K562 (cell line): ENCODE data around the gene NRP2. TPM values are rescaled to one million over a fixed set of nuclear protein-coding genes. Genes with fewer than 3 reads are reported as not detected.

Source experiments
- ATAC-seq: fragments of 200-7000 bp; cut with Tn5 transposase; 3 replicates; pipeline ENCODE4 v1.9.1; 2020; ENCODE audit warnings: moderate library complexity
- BruUV-seq: library from RNA; stranded (reverse); fragments of 400-500 nt; replicated peaks from 2 replicates; lab custom pipeline; 2021; lab: Mats Ljungman, UMichigan
- CTCF ChIA-PET: fragments of 300-600 bp; formaldehyde crosslinking; extraction: SDS; loops from one replicate; lab custom pipeline; 2021; ENCODE audit warnings: low intra/inter-chr PET ratio; lab: Yijun Ruan, JAX
- POLR2A ChIA-PET: fragments of 300-600, 350-650 bp; sonication (Branson Sonifier 250); formaldehyde crosslinking; extraction: SDS; loops from one replicate; lab custom pipeline; 2021; ENCODE audit warnings: antibody characterized with exemption, inconsistent platforms; lab: Yijun Ruan, JAX
- DNase-seq, 4 experiments: peaks; one replicate each; pipeline versions ENCODE4 v3.0.0 to v3.0.0-alpha.2; 2011 to 2018; ENCODE audit warnings: low spot score in 3 of 4, mixed read lengths in 3 of 4; ENCODE audit errors: extremely low read depth in 1 of 4
- FAIRE-seq: peaks from 2 replicates; lab custom pipeline; 2011; peaks lifted over from hg19 to GRCh38; lab: Jason Lieb, UNC
- H2AFZ ChIP-seq: 2 replicates; pipeline ENCODE4 v1.6.0; 2011; ENCODE audit warnings: low read depth, low read length, control low read depth, inconsistent platforms
- H3K27ac ChIP-seq: fragments of 200-600 bp; 3 replicates; pipeline ENCODE4 v1.8.0; 2011; ENCODE audit warnings: low read depth, mild to moderate bottlenecking, control low read depth, inconsistent platforms, low read length, moderate library complexity, mixed read lengths; ENCODE audit errors: extremely low read depth
- H3K27me3 ChIP-seq, 2 experiments: fragments of 300-600 bp in 1 of 2; 2 replicates in 1 of 2; 3 replicates in 1 of 2; pipeline versions ENCODE4 v1.6.0 to v1.8.0; 2011; ENCODE audit warnings: inconsistent platforms in 2 of 2, low read length in 2 of 2, mild to moderate bottlenecking in 1 of 2, mixed read lengths in 1 of 2, moderate library complexity in 1 of 2; ENCODE audit not compliant: control insufficient read depth in 2 of 2, insufficient read depth in 2 of 2
- H3K36me3 ChIP-seq: fragments of 300-600 bp; 3 replicates; pipeline ENCODE4 v1.8.0; 2011; ENCODE audit warnings: mild to moderate bottlenecking, low read length, inconsistent platforms; ENCODE audit not compliant: control insufficient read depth, insufficient read depth
- H3K4me1 ChIP-seq, 2 experiments: fragments of 200-600 bp in 1 of 2; replicated peaks in 1 of 2; 2 replicates in 1 of 2; 3 replicates in 1 of 2; pipeline versions ENCODE4 v1.5.1 to v1.8.0; 2011; ENCODE audit warnings: inconsistent platforms in 2 of 2, low read length in 2 of 2, mild to moderate bottlenecking in 1 of 2, mixed read lengths in 1 of 2, moderate library complexity in 1 of 2; ENCODE audit not compliant: control insufficient read depth in 2 of 2, insufficient read depth in 2 of 2
- H3K4me2 ChIP-seq: 2 replicates; pipeline ENCODE4 v1.6.1; 2011; ENCODE audit warnings: low read length, control low read depth, inconsistent platforms, mixed read lengths; ENCODE audit not compliant: insufficient read depth
- H3K4me3 ChIP-seq: fragments of 200-600 bp; sonication (generic), shearing (Covaris generic); 2 replicates; pipeline ENCODE4 v1.5.1; 2016; ENCODE audit warnings: control low read depth, inconsistent platforms
- H3K79me2 ChIP-seq: fragments of 200-600 bp; 3 replicates; pipeline ENCODE4 v1.8.0; 2011; ENCODE audit warnings: low read length, inconsistent platforms; ENCODE audit not compliant: control insufficient read depth, insufficient read depth
- H3K9ac ChIP-seq, 2 experiments: 2 replicates each; pipeline versions ENCODE4 v1.6.0 to v1.6.1; 2011; ENCODE audit warnings: low read depth in 2 of 2, low read length in 2 of 2, control low read depth in 1 of 2, inconsistent platforms in 1 of 2, mild to moderate bottlenecking in 1 of 2, mixed read lengths in 1 of 2; ENCODE audit not compliant: insufficient read depth in 1 of 2
- H3K9me1 ChIP-seq: one replicate; pipeline ENCODE4 v1.6.0; 2011; ENCODE audit warnings: inconsistent platforms, mild to moderate bottlenecking, low read length, moderate library complexity; ENCODE audit not compliant: control insufficient read depth, insufficient read depth
- H3K9me3 ChIP-seq: replicated peaks from 2 replicates; pipeline ENCODE4 v1.5.1; 2011; ENCODE audit warnings: low read depth, low read length, inconsistent platforms; ENCODE audit not compliant: control insufficient read depth, insufficient read depth
- H4K20me1 ChIP-seq: replicated peaks from 2 replicates; pipeline ENCODE4 v1.6.1; 2011; ENCODE audit warnings: low read length, inconsistent platforms, mixed read lengths; ENCODE audit not compliant: control insufficient read depth, insufficient read depth
- BRF1 ChIP-seq: IDR thresholded peaks from 3 replicates; pipeline ENCODE4 v1.6.1; 2011; ENCODE audit warnings: borderline replicate concordance, mild to moderate bottlenecking; ENCODE audit not compliant: insufficient read length; ENCODE audit errors: extremely low read depth
- FOS ChIP-seq: IDR thresholded peaks from 3 replicates; pipeline ENCODE4 v1.6.1; 2011; ENCODE audit not compliant: insufficient read length; ENCODE audit errors: extremely low read depth
- HEY1 ChIP-seq: fragments of 250-450 bp; sonication (Bioruptor Pico); IDR thresholded peaks from 2 replicates; pipeline ENCODE4 v1.5.0; 2020; ENCODE audit warnings: mild to moderate bottlenecking, moderate library complexity, borderline replicate concordance
- MTA2 ChIP-seq: fragments of 450-650 bp; IDR thresholded peaks from 2 replicates; pipeline ENCODE4 v1.6.1; 2016; ENCODE audit warnings: low read depth
- NRF1 ChIP-seq, 2 experiments: fragments of 450-650 bp; IDR thresholded peaks in 1 of 2; conservative IDR thresholded peaks in 1 of 2; 2 replicates each; pipeline ENCODE4 v1.6.1; 2014; ENCODE audit warnings: mild to moderate bottlenecking in 2 of 2
- PHB ChIP-seq: fragments of 250-450 bp; sonication (Bioruptor Pico); IDR thresholded peaks from 2 replicates; pipeline ENCODE4 v1.5.0; 2021
- SNRNP70 ChIP-seq: fragments of 200-400 bp; formaldehyde crosslinking; optimal IDR thresholded peaks from 2 replicates; pipeline ENCODE3; 2017; ENCODE audit warnings: low read depth, low read length
- TFE3 ChIP-seq: fragments of 450-650 bp; formaldehyde crosslinking; IDR thresholded peaks from 2 replicates; pipeline ENCODE4 v1.4.0; 2020; ENCODE audit warnings: mild to moderate bottlenecking, mixed read lengths
- ZNF184 ChIP-seq: sonication (generic); formaldehyde crosslinking; IDR thresholded peaks from 2 replicates; pipeline ENCODE4 v1.5.0; 2020; ENCODE audit warnings: missing genetic modification reagents
- ZNF316 ChIP-seq: fragments of 450-650 bp; IDR thresholded peaks from 2 replicates; pipeline ENCODE4 v1.6.1; 2016
- ZNF384 ChIP-seq: IDR thresholded peaks from 2 replicates; pipeline ENCODE4 v1.6.1; 2012; ENCODE audit warnings: low read depth, low read length, improper control_type of control experiment
- WGBS: fragments of 100-300 bp; shearing (Covaris generic); methylation state at CpG from one replicate; pipeline ENCODE4 v1.1.6; 2016; ENCODE audit warnings: low coverage, mixed read lengths; ENCODE audit not compliant: insufficient coverage; ENCODE audit errors: missing lambda C conversion rate; 5-methylcytosine and 5-hydroxymethylcytosine counted together
- in situ Hi-C: fragments of 300-500 bp; cut with MboI; formaldehyde crosslinking; loops from 4 replicates; pipeline ENCODE4 v1.15.0; 2018; ENCODE audit warnings: inconsistent platforms, mixed read lengths
- intact Hi-C: fragments of 100-400 bp; cut with micrococcal nuclease; formaldehyde crosslinking; loops from 2 replicates; pipeline ENCODE4 v1.14.2; 2022
- polyA plus RNA-seq, 8 experiments: library from polyadenylated mRNA; depleted of rRNA in 4 of 8; stranded (reverse) in 5 of 8; unstranded in 3 of 8; fragments of >200 nt; fragmentation: Nextera tagmentation in 2 of 8; fragmentation: Illumina TruSeq in 1 of 8; extraction: Ambion mirVana in 2 of 8; extraction: Trizol in 1 of 8; gene quantifications; 2 replicates each; pipeline versions ENCODE4 v1.2.1 to v1.2.3, GENCODE V29; 2011 to 2014; ENCODE audit warnings: inconsistent platforms in 1 of 8, missing spikeins in 1 of 8
- total RNA-seq, 7 experiments: library from RNA; depleted of rRNA in 6 of 7; stranded (reverse); fragments of >200 nt in 6 of 7; fragmentation: Illumina TruSeq in 2 of 7; extraction: Trizol in 2 of 7; gene quantifications; 2 replicates each; pipeline versions ENCODE4 v1.2.1 to v1.2.3, GENCODE V29; 2011 to 2021; ENCODE audit warnings: low replicate concordance in 1 of 7

The NRP2 gene
- total and polyA plus RNA-seq, 9 of the 15 experiments (the other 6 are each of a cell fraction or from before 2014, with no cell fraction given) = 0.05 to 0.31 (median 0.15) TPM; not detected in 5

GRCh38 chr2:205656461-205656860, 25.8 kb upstream of the NRP2 start:
- DNase-seq (no peak), FAIRE-seq (no peak), ATAC-seq (no peak)
- H3K4me2 ChIP-seq = no peak overlapping the region
- H4K20me1 ChIP-seq = no peaks in the 10 kb centered on the region
- in situ Hi-C loops (no loop called here), intact Hi-C loops (no loop called here)
- no peak overlapping the region for H2AFZ ChIP-seq
- H3K4me1 ChIP-seq = no peaks in the 10 kb centered on the region
- no peak overlapping the region for H3K4me3 ChIP-seq
- H3K79me2 ChIP-seq = no peaks in the 10 kb centered on the region
- 5% methylated on average over 7 of the region's 7 CpGs for WGBS
- CTCF ChIA-PET = no interaction called here
- H3K36me3 ChIP-seq = no peaks in the 10 kb centered on the region
- H3K9ac ChIP-seq = no peak overlapping the region
- no peaks in the 10 kb centered on the region; a peak in 1 of 5 replicates for H3K27me3 ChIP-seq
- BruUV-seq = no TSS peak
- POLR2A ChIA-PET = no interaction called here
- H3K27ac ChIP-seq = no peak overlapping the region
- TF ChIP-seq BRF1 (no peak), ZNF316 (no peak), PHB (CRISPR knock-in tag) (no peak), TFE3 (no peak), FOS (no peak), HEY1 (CRISPR knock-in tag) (no peak), ZNF184 (no peak), ZNF384 (no peak), SNRNP70 (no peak), MTA2 (no peak), NRF1 (conservative IDR thresholded peaks at IDR 0.05 in 1 of 2, IDR thresholded peaks at IDR 0.05 in 1 of 2) (no peak)
- TF ChIP-seq, all 486 proteins: peak for 0
- Histone ChIP-seq H3K9me1 (no peaks in the 10 kb centered on the region), H3K9me3 (no peaks in the 10 kb centered on the region)
